Urinary bladder (tissue), 4 donors: ENCODE measurements around the gene GUCA1C. TPM values are rescaled to one million over a fixed set of nuclear protein-coding genes. Genes with fewer than 3 reads are reported as not detected.

Experiments used
- DNase-seq: peaks from one replicate; pipeline ENCODE4 v3.0.0-alpha.2; 2015; ENCODE audit errors: extremely low spot score
- H3K27ac ChIP-seq: one replicate; pipeline ENCODE4 v1.5.1; 2013; ENCODE audit warnings: low read depth, mild to moderate bottlenecking, moderate library complexity
- H3K36me3 ChIP-seq: one replicate; pipeline ENCODE4 v1.6.1; 2013; ENCODE audit warnings: mild to moderate bottlenecking, moderate library complexity; ENCODE audit not compliant: insufficient read depth
- H3K4me1 ChIP-seq: one replicate; pipeline ENCODE4 v1.6.1; 2013; ENCODE audit warnings: mild to moderate bottlenecking, moderate library complexity; ENCODE audit not compliant: insufficient read depth
- H3K4me3 ChIP-seq: one replicate; pipeline ENCODE4 v1.5.1; 2013; ENCODE audit warnings: low read depth, low read length
- WGBS: extraction: QIAGEN DNeasy Blood & Tissue Kit; methylation state at CpG from one replicate; pipeline ENCODE4 v1.1.7; 2013; 5-methylcytosine and 5-hydroxymethylcytosine counted together
- polyA plus RNA-seq: library from polyadenylated mRNA; stranded (reverse); fragments of 200-250 nt; gene quantifications from one replicate; pipeline ENCODE4 v1.2.3, GENCODE V29; 2013
- total RNA-seq: library from RNA; depleted of rRNA; stranded (reverse); fragments of >200 nt; gene quantifications from one replicate; pipeline ENCODE4 v1.2.3, GENCODE V29; 2014
- donor health status: healthy with polysubstance abuse.
- donor health status: healthy.

The GUCA1C gene
- not detected for total RNA-seq
- polyA plus RNA-seq, result 0.28 TPM

GRCh38 chr3:108953700-108954099, at the start of gene GUCA1C:
GUCA1C (minus strand) TSS chr3:108953879; CDS start chr3:108953762, 117 bp downstream.
- no peaks in the 10 kb centered on the region for H3K4me1 ChIP-seq
- no peak within 1 kb of the TSS for H3K27ac ChIP-seq
- no peak for DNase-seq
- no peaks in the 10 kb centered on the region for H3K36me3 ChIP-seq
- 64% methylated on average over 1 of the region's 1 CpG for WGBS
- no peak within 1 kb of the TSS for H3K4me3 ChIP-seq

GRCh38 chr3:108998436-108998835, 44.8 kb upstream of the GUCA1C start:
- H3K36me3 ChIP-seq, result no peaks in the 10 kb centered on the region
- H3K4me3 ChIP-seq, result no peak overlapping the region
- WGBS, result 71% methylated on average over 3 of the region's 3 CpGs
- no peaks in the 10 kb centered on the region for H3K4me1 ChIP-seq
- H3K27ac ChIP-seq, result no peak overlapping the region
- DNase-seq, result no peak

- WGBS, result 26% methylated on average over 1 of the region's 1 CpG
- H3K4me1 ChIP-seq, result no peaks in the 10 kb centered on the region
- no peaks in the 10 kb centered on the region for H3K36me3 ChIP-seq
- H3K27ac ChIP-seq, result no peak overlapping the region
- DNase-seq, result no peak
- H3K4me3 ChIP-seq, result no peak overlapping the region
Observed at GRCh38 chr3:108985844-108986243, 32.2 kb upstream of the GUCA1C start.

- no peaks in the 10 kb centered on the region for H3K4me1 ChIP-seq
- no peaks in the 10 kb centered on the region for H3K36me3 ChIP-seq
- no peak overlapping the region for H3K27ac ChIP-seq
- 99% methylated on average over 1 of the region's 1 CpG for WGBS
- DNase-seq, result no peak
- H3K4me3 ChIP-seq, result no peak overlapping the region
Observed at GRCh38 chr3:108983051-108983450, 29.4 kb upstream of the GUCA1C start.

- WGBS, result 46% methylated on average over 2 of the region's 2 CpGs
- H3K4me1 ChIP-seq, result no peaks in the 10 kb centered on the region
- DNase-seq, result no peak
Observed at GRCh38 chr3:108976058-108976457, 22.4 kb upstream of the GUCA1C start.

GRCh38 chr3:108973019-108973418, 19.3 kb upstream of the GUCA1C start:
- WGBS, result 77% methylated on average over 1 of the region's 1 CpG
- no peaks in the 10 kb centered on the region for H3K4me1 ChIP-seq
- H3K27ac ChIP-seq, result no peak overlapping the region
- DNase-seq, result no peak
- H3K4me3 ChIP-seq, result no peak overlapping the region
- H3K36me3 ChIP-seq, result no peaks in the 10 kb centered on the region

More at GRCh38 chr3:108976058-108976457, 22.4 kb upstream of the GUCA1C start:
- no peaks in the 10 kb centered on the region for H3K36me3 ChIP-seq
- H3K4me3 ChIP-seq, result no peak overlapping the region
- no peak overlapping the region for H3K27ac ChIP-seq

- 90% methylated on average over 3 of the region's 3 CpGs for WGBS
- Histone ChIP-seq H3K36me3 (no peaks in the 10 kb centered on the region), H3K27ac (no peak overlapping the region), H3K4me1 (no peaks in the 10 kb centered on the region), H3K4me3 (no peak overlapping the region)
- DNase-seq, result no peak
Observed at GRCh38 chr3:108972482-108972881, 18.8 kb upstream of the GUCA1C start.

- Histone ChIP-seq H3K4me3 (no peak overlapping the region), H3K4me1 (no peaks in the 10 kb centered on the region), H3K27ac (no peak overlapping the region), H3K36me3 (no peaks in the 10 kb centered on the region)
- 54% methylated on average over 3 of the region's 3 CpGs for WGBS
- no peak for DNase-seq
Observed at GRCh38 chr3:108970561-108970960, 16.9 kb upstream of the GUCA1C start.

GRCh38 chr3:108966773-108967172, 13.1 kb upstream of the GUCA1C start:
- Histone ChIP-seq H3K4me3 (no peak overlapping the region), H3K4me1 (no peaks in the 10 kb centered on the region), H3K27ac (no peak overlapping the region), H3K36me3 (no peaks in the 10 kb centered on the region)
- DNase-seq, result no peak
- WGBS, result 49% methylated on average over 3 of the region's 3 CpGs

- DNase-seq, result no peak
- H3K36me3 ChIP-seq, result no peaks in the 10 kb centered on the region
- H3K4me3 ChIP-seq, result no peak overlapping the region
- H3K27ac ChIP-seq, result no peak overlapping the region
- no peaks in the 10 kb centered on the region for H3K4me1 ChIP-seq
- WGBS, result 76% methylated on average over 1 of the region's 1 CpG
Observed at GRCh38 chr3:108959017-108959416, 5.3 kb upstream of the GUCA1C start.

GRCh38 chr3:108953210-108953609, 469 bp downstream of the GUCA1C start:
- no peak overlapping the region for H3K4me3 ChIP-seq
- no peaks in the 10 kb centered on the region for H3K4me1 ChIP-seq
- H3K27ac ChIP-seq, result no peak overlapping the region
- no peaks in the 10 kb centered on the region for H3K36me3 ChIP-seq
- no peak for DNase-seq
- 78% methylated on average over 4 of the region's 4 CpGs for WGBS

GRCh38 chr3:108951820-108952501, 1.7 kb downstream of the GUCA1C start:
- H3K36me3 ChIP-seq, result no peaks in the 10 kb centered on the region
- H3K27ac ChIP-seq, result no peak overlapping the region
- H3K4me1 ChIP-seq, result no peaks in the 10 kb centered on the region
- no peak overlapping the region for H3K4me3 ChIP-seq
- WGBS, result 83% methylated on average over 7 of the region's 7 CpGs
- no peak for DNase-seq

- Histone ChIP-seq H3K36me3 (no peaks in the 10 kb centered on the region), H3K27ac (no peak overlapping the region), H3K4me3 (no peak overlapping the region), H3K4me1 (no peaks in the 10 kb centered on the region)
- no peak for DNase-seq
- WGBS, result 75% methylated on average over 2 of the region's 2 CpGs
Observed at GRCh38 chr3:108947855-108948254, 5.8 kb downstream of the GUCA1C start.

GRCh38 chr3:108946292-108947285, 7.1 kb downstream of the GUCA1C start:
- Histone ChIP-seq H3K4me3 (no peak overlapping the region), H3K36me3 (no peaks in the 10 kb centered on the region), H3K27ac (no peak overlapping the region), H3K4me1 (no peaks in the 10 kb centered on the region)
- DNase-seq, result no peak
- 84% methylated on average over 11 of the region's 11 CpGs for WGBS
